Lower leg skin (tissue), 3 donors: ENCODE results near the gene C6orf89.
"Not testable (repeated sequence)": the region's sequence is repeated elsewhere in the genome, so short reads cannot be mapped to it uniquely, and the experiment has no call there.

ENCODE experiments used
- CTCF ChIP-seq, 3 donors: fragments of 450-650 bp; IDR thresholded peaks; one replicate each; pipeline ENCODE4 v1.5.1; 2016; ENCODE audit warnings: antibody characterized with exemption in 3 of 3, mild to moderate bottlenecking in 3 of 3, moderate library complexity in 2 of 3
- POLR2A ChIP-seq, 2 donors: fragments of 450-650 bp; IDR thresholded peaks; one replicate each; pipeline ENCODE4 v1.6.1; 2016 to 2017; ENCODE audit warnings: antibody characterized with exemption in 2 of 2, mild to moderate bottlenecking in 1 of 2, moderate library complexity in 1 of 2

DNA sequence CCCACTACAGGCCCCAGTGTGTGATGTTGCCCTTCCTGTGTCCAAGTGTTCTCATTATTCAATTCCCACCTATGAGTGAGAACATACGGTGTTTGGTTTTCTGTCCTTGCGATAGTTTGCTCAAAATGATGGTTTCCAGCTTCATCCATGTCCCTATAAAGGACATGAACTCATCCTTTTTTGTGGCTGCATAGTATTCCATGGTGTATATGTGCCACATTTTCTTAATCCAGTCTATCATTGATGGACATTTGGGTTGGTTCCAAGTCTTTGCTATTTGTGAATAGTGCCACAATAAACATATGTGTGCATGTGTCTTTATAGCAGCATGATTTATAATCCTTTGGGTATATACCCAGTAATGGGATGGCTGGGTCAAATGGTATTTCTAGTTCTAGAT, 5.4 kb downstream of the C6orf89 start:
- not testable (repeated sequence) for TF ChIP-seq CTCF, POLR2A (IDR thresholded peaks at IDR 0.05)
